K562 treated with DMSO at 1 percent for 4 hours (cell line): ENCODE data around the gene USP17L15. TPM values are rescaled to one million over a fixed set of nuclear protein-coding genes. Genes with fewer than 3 reads are reported as not detected.

Experiments used
- total RNA-seq: library from RNA; unstranded; fragments of 300-600 nt; gene quantifications from 2 replicates; pipeline ENCODE4 v1.2.3, GENCODE V29; 2022; ENCODE audit not compliant: insufficient read depth

USP17L15 gene
- total RNA-seq, result not detected in 2 replicates

GRCh38 chr4:9234085-9234484 lies at the start of gene USP17L15:
Gene USP17L15 (plus strand): TSS chr4:9234385. CDS start chr4:9234385, 0 bp downstream.

DNA sequence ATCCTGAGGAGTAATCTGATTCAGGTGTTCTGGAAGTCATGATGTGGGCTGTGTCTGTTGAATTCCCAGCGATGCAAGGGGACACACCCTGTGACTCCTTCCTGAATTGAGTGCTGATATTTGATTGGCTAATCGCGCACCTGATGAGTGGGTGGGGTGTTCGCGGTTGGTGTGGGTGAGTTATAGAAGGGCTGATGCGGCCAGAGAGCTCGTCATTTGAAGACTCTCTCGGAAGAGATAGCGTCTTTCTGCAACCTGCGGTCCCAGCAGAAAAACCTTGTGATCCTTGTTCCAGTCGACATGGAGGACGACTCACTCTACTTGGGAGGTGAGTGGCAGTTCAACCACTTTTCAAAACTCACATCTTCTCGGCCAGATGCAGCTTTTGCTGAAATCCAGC lies 23.8 kb upstream of the USP17L15 start, which contains the start of gene USP17L10:
Gene USP17L10, plus strand, starts transcription at position 301 of the 400 bp plus-strand sequence. Its CDS starts 0 bp downstream, at position 301.

GRCh38 chr4:9215105-9215504 lies 19.1 kb upstream of the USP17L15 start, which contains the start of gene USP17L11:
Gene USP17L11 (plus strand): TSS chr4:9215405. CDS start chr4:9215405, 0 bp downstream.

GRCh38 chr4:9219852-9220251 lies 14.3 kb upstream of the USP17L15 start, which contains the start of gene USP17L12:
Gene USP17L12 (plus strand): TSS chr4:9220152. CDS start chr4:9220152, 0 bp downstream.

GRCh38 chr4:9224596-9224995 lies 9.6 kb upstream of the USP17L15 start, which contains the start of gene USP17L13:
Gene USP17L13 (plus strand): TSS chr4:9224896. CDS start chr4:9224896, 0 bp downstream.

DNA sequence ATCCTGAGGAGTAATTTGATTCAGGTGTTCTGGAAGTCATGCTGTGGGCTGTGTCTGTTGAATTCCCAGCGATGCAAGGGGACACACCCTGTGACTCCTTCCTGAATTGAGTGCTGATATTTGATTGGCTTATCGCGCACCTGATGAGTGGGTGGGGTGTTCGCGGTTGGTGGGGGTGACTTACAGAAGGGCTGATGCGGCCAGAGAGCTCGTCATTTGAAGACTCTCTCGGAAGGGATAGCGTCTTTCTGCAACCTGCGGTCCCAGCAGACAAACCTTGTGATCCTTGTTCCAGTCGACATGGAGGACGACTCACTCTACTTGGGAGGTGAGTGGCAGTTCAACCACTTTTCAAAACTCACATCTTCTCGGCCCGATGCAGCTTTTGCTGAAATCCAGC lies 9.4 kb downstream of the USP17L15 start, which contains the start of gene USP17L17:
Gene USP17L17, plus strand, starts transcription at position 301 of the 400 bp plus-strand sequence. Its CDS starts 0 bp downstream, at position 301.

DNA sequence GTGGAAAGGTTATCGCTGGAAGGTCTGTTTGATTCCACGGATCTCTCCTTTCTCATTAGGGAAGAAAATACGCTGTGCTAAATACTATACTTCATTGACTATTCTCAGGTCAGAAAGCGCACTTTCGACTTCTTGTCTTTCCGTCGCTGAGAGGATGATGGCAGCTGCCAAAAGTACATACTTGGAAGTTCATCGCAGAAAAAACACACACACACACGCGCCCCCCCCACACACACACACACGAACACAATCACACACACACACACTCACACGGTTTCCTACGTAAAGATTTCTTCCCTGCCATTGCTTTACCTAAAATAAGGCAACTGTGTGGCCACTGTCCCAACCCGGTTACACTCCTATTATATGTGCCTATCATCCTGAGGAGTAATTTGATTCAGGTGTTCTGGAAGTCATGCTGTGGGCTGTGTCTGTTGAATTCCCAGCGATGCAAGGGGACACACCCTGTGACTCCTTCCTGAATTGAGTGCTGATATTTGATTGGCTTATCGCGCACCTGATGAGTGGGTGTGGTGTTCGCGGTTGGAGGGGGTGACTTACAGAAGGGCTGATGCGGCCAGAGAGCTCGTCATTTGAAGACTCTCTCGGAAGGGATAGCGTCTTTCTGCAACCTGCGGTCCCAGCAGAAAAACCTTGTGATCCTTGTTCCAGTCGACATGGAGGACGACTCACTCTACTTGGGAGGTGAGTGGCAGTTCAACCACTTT lies 13.9 kb downstream of the USP17L15 start, which contains the start of gene USP17L18:
Gene USP17L18, plus strand, starts transcription at position 678 of the 728 bp plus-strand sequence. Its CDS starts 0 bp downstream, at position 678.

DNA sequence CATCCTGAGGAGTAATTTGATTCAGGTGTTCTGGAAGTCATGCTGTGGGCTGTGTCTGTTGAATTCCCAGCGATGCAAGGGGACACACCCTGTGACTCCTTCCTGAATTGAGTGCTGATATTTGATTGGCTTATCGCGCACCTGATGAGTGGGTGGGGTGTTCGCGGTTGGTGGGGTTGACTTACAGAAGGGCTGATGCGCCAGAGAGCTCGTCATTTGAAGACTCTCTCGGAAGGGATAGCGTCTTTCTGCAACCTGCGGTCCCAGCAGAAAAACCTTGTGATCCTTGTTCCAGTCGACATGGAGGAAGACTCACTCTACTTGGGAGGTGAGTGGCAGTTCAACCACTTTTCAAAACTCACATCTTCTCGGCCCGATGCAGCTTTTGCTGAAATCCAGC lies 18.9 kb downstream of the USP17L15 start, which contains the start of gene USP17L19:
Gene USP17L19, plus strand, starts transcription at position 301 of the 400 bp plus-strand sequence. Its CDS starts 0 bp downstream, at position 301.

GRCh38 chr4:9257824-9258223 lies 23.6 kb downstream of the USP17L15 start, which contains the start of gene USP17L20:
Gene USP17L20 (plus strand): TSS chr4:9258124. CDS start chr4:9258124, 0 bp downstream.

GRCh38 chr4:9262572-9262971 lies 28.4 kb downstream of the USP17L15 start, which contains the start of gene USP17L21:
Gene USP17L21 (plus strand): TSS chr4:9262872. CDS start chr4:9262872, 0 bp downstream.

GRCh38 chr4:9267319-9267718 lies 33.1 kb downstream of the USP17L15 start, which contains the start of gene USP17L22:
Gene USP17L22 (plus strand): TSS chr4:9267619. CDS start chr4:9267619, 0 bp downstream.

Other genes with a start within 250 kb of the USP17L15 start
- gene FAM90A26, start 64.0 kb upstream of the USP17L15 start, total RNA-seq, result not detected in 2 replicates
- not detected in 2 replicates for gene USP17L10, start 23.7 kb upstream of the USP17L15 start, total RNA-seq
- not detected in 2 replicates for gene USP17L11, start 19.0 kb upstream of the USP17L15 start, total RNA-seq
- gene USP17L12, start 14.2 kb upstream of the USP17L15 start, total RNA-seq, result not detected in 2 replicates
- gene USP17L13, start 9.5 kb upstream of the USP17L15 start, total RNA-seq, result not detected in 2 replicates
- gene USP17L17, start 9.5 kb downstream of the USP17L15 start, total RNA-seq, result not detected in 2 replicates
- not detected in 2 replicates for gene USP17L18, start 14.2 kb downstream of the USP17L15 start, total RNA-seq
- gene USP17L19, start 19.0 kb downstream of the USP17L15 start, total RNA-seq, result not detected in 2 replicates
- not detected in 2 replicates for gene USP17L20, start 23.7 kb downstream of the USP17L15 start, total RNA-seq
- gene USP17L21, start 28.5 kb downstream of the USP17L15 start, total RNA-seq, result not detected in 2 replicates
- not detected in 2 replicates for gene USP17L22, start 33.2 kb downstream of the USP17L15 start, total RNA-seq
- not detected in 2 replicates for gene USP17L24, start 90.8 kb downstream of the USP17L15 start, total RNA-seq
- not detected in 2 replicates for gene USP17L25, start 95.5 kb downstream of the USP17L15 start, total RNA-seq
- gene USP17L26, start 100.3 kb downstream of the USP17L15 start, total RNA-seq, result not detected in 2 replicates
- not detected in 2 replicates for gene USP17L5, start 105.0 kb downstream of the USP17L15 start, total RNA-seq
- not detected in 2 replicates for gene USP17L27, start 109.8 kb downstream of the USP17L15 start, total RNA-seq
- not detected in 2 replicates for gene USP17L28, start 114.5 kb downstream of the USP17L15 start, total RNA-seq
- not detected in 2 replicates for gene USP17L29, start 119.3 kb downstream of the USP17L15 start, total RNA-seq
- gene USP17L30, start 128.7 kb downstream of the USP17L15 start, total RNA-seq, result not detected in 2 replicates
- not detected in 2 replicates for gene DEFB131A, start 210.0 kb downstream of the USP17L15 start, total RNA-seq